HG02798 (cell line): Measurements from ENCODE around the gene WFS1.

Experiments
- ATAC-seq: cut with Tn5 transposase; IDR thresholded peaks from one replicate; pipeline ENCODE4 v1.9.1; 2021; ENCODE audit warnings: mild to moderate bottlenecking; ENCODE audit not compliant: unreplicated experiment, poor library complexity

Gene WFS1, protein sequence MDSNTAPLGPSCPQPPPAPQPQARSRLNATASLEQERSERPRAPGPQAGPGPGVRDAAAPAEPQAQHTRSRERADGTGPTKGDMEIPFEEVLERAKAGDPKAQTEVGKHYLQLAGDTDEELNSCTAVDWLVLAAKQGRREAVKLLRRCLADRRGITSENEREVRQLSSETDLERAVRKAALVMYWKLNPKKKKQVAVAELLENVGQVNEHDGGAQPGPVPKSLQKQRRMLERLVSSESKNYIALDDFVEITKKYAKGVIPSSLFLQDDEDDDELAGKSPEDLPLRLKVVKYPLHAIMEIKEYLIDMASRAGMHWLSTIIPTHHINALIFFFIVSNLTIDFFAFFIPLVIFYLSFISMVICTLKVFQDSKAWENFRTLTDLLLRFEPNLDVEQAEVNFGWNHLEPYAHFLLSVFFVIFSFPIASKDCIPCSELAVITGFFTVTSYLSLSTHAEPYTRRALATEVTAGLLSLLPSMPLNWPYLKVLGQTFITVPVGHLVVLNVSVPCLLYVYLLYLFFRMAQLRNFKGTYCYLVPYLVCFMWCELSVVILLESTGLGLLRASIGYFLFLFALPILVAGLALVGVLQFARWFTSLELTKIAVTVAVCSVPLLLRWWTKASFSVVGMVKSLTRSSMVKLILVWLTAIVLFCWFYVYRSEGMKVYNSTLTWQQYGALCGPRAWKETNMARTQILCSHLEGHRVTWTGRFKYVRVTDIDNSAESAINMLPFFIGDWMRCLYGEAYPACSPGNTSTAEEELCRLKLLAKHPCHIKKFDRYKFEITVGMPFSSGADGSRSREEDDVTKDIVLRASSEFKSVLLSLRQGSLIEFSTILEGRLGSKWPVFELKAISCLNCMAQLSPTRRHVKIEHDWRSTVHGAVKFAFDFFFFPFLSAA

DNA sequence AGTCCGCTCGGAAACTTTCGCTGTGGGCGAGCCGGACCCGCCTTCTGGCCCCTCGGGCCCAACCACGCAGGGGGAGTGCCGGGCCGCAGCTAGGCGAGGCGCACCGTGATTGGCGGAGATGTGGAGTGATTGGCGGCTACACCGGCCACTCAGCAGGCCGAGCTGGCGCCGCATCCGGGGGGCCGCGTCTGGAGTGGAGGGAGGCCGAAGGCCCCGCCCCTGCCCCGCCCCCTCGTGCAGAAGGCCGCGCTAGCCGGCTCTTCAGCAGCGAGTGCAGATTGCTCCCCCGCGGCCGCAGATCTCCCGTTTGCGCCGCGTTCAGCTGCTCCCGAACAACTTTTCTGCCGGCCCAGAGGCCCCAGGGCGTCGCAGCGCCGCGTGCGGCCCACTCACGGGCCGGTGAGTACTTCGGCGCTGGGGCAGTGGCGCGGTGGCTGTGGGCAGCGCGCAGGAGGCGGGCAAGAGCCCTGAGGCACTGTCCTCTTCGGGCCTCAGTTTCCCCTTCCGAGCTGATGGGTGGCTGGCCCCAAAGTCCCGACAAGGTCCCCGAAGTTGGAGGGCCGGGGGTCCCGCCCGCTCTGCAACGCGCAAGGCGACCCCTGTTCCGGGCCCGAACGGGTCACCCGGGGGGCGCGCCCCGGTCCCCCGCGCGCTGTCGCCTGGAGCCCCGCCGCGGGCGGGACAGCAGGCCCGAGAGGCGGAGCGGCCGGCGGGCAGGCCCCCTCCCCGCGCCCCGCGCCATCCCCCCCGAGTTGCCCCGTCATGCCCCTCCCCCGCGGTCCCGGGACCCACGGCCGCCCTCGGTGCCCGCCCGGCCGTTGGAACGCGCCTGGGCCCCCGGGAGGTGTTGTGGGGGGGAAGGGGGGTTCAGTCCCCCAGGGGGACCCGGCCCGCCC, at the start of gene WFS1:
TSS of gene WFS1 (plus strand) at position 235 of the 896 bp plus-strand sequence. CDS start 7,606 bp downstream, outside the sequence.
- peak; percentile 100 for ATAC-seq

DNA sequence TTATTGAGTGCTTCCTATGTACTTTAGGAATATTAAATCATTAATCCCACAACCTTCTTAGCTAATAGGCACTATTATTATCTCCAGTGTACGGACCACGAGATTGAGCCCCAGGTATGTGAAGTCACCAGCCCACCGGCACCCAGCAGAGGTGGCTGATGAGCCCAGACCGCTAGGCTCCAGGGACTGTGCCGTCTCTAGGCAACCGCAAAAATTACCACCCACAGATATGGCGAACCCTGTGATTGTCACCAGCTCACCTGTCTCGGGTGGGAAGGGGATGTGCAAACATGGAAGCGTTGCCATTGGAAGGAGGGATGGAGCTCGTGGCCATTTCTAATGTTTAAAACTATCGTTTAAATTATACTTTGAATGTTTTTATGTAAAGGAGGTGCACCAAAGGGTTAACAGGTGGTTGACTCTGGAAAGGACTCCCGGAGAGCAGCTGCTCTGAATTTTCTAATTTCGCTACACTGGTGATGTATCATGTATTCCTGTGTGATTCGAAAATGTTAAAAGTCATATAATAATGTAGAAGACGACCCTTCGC, 48.3 kb upstream of the WFS1 start:
- no peak for ATAC-seq

DNA sequence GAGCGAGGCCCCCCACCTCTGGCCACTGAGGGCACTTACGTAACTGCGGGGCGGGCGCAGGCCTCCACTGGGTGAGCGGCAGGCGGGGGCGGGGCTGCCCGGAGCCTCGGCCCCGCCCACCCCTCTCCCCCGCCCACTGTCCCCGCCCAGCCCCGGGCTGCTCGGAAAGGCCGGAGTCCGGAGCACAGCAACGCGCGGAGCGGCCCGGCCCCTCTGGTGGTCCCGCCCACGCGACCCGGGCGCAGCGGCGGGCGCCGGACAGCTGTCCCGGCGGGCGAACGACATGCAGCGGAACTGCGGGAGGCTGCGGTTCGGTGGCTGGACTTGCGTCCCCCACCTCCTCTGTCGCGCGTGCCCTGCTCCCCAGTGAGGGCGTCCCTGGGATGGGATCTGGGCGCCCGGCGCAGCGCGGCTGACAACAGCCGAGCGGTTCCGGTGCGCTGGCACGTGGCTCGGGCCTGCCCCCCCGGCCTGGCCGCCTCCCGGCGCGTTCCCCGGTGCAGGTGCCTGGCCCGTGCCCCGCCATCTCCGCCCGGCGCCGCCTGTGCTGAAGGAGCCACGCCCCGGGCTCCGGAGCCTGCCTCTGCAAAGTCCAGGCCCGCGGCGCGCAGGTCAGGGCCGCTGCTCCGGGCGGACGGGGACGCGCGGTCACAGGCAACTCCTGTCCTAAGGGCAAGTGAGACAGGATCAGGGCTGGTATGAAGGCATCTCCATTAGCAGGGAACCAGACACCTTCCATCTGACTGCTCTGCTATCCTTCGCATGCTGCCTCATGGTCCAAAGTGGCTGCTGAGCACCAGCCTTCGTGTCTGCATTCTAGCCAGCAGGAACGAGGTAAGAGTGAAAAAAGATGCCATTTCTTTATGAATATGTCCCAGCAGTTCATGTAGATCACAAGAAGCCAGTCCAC, 47.5 kb upstream of the WFS1 start:
- ATAC-seq, result no peak

DNA sequence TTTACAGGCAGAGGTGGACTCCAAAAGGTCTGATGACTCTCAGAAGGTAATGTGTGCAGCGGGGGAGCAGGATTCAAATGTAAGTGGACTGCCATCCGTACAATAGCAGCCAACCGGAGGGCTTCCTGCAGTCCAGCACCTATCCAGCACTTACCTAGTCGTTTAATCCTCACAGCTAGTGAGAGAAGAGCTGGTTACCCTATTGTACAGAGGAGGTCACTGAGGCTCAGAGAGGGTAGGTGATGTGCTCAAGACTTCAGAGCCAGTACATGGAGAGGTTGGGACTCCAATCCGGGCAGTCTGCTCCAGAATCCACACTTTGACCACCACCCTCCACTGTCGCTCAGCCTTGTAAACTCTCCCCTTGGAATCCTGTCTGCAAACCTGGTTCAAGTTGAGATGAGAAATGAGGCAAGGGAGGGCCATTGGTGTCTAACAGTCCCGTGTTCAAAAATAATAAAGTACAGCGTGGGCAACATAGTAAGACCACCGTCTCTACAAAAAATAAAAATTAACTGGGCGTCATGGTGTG, 46.8 kb upstream of the WFS1 start:
- ATAC-seq, result no peak

DNA sequence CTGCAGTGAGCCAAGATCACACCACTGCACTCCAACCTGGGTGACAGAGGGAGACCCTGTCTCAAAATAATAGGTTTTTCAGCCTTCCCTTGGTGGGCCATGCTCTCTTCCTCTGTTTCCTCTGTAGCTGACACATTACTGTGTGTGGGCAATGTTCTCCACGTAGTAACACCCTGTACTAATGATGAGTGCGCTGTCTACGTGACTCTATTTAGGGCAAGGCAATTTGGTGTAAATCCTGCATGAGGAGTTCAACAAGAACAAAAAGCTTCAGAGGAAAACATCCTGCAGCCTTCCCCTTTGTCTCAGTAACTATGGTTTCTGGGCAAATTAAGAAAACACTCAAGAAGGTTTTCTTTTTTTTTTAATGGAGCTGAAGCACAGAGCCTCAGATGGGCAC, 44.9 kb upstream of the WFS1 start:
- ATAC-seq, result no peak

DNA sequence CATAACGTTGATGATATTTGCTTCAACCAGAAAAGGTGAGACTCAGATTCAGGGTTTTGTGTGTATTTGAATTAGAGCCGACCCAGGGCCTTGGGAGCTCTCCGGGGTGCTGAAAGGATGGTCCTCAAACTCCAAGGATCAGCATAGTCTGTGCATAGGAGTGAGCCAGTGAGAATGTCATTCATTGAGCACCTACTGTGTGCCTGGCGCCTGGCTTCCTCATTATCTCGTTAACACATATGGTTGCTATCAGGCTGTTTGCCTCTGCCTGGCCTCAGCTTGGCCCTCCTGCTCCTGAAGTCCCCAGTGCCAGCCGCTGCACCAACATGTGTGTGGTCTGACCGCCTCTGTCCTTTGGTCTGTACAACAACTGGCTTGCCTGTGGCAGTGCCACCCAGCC, 44.2 kb upstream of the WFS1 start:
- ATAC-seq, result no peak

DNA sequence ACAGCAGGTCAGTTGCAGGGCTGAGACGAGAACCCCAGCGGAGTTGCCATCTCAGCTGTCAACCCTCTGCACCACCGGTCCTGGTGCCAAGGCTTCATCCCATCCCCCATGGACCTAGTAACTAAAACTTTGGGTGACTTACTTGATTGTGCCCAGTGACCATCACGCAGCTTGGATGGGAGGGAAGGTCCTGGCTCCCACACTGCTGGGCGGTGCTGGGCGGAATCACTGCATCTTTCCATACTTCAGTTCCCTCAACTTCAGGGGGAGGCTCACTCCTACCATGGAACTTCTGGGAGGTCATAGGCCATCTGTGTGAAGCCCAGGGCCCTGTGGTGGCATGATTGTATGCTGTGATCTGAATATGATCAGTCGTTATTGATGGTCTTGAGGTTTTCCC, 43.1 kb upstream of the WFS1 start:
- no peak for ATAC-seq

DNA sequence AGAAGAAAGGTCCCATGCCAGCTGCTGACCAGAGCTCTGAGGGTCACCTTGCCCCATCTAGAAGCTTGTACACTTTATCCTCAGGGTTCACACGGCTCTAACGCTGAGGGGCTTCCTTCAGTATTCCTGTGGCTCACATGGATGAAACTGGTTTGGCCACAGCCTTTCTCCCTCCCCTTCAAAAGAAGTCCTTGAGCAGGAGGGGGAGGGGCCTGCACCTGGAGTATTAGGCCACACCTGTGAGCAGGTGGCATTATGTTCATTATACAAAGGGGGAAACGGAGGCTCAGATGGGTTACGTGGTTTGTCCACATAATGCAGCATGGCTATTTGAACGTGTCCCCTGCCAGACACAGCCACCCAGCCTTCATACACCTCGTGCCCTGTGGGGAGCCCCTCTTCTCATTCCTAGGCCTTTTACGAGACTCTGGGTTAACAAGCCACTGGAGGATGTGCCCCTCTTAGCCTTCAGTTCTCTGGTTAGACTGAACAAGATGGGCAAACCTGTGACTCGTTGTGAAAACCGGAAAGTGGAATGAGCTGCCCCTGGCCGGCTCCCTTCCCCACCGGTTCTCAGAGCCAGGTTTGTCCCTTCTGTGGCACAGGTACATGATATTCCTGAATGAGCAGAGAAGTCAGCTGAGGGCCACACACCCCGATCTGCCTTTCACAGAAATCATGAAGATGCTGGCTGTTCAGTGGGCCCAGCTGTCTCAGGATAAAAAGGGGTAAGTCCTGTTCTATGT, 42.1 kb upstream of the WFS1 start:
- ATAC-seq, result no peak

DNA sequence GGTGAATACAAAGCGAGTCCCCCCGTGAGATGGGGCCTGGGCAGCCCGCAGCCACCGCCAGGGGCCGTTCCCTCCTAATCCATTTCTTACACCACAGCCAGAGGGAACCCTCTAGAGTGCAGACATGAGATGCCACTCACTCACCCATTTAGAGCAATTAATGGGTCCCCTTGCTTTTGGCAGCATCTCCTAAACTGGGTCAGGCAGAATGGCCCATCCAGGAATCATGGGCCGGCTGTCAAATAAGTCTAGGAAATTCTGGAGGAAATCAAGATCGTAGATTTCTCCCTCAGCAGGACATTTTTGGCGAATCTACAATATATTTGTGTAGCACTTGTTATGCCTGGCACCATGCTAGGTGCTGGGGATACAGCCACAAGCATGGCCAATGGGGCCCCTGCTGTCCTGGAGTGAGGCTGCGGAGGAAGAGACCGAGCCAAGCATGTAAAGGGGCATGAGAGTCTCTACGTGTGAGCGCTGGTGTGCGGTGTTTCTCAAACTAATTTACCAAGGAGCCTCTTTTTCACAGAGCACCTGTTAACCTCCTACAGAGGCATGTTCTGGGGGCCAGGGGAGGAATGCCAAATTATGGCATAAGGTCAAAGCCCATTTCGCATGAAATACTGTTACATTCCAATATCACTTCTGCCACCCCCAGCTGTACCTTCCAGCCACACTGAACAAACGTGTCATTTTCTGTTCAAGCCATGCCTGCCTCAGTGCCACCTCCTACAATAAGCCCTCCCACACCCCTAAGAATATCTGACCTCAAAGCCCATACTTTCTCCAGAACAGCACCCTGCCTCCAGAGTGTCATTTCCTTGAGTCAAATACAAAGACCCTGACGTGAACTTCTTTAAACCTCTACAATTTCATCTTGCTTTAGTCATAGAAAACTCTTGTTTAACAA, 41.2 kb upstream of the WFS1 start:
- ATAC-seq, result no peak

DNA sequence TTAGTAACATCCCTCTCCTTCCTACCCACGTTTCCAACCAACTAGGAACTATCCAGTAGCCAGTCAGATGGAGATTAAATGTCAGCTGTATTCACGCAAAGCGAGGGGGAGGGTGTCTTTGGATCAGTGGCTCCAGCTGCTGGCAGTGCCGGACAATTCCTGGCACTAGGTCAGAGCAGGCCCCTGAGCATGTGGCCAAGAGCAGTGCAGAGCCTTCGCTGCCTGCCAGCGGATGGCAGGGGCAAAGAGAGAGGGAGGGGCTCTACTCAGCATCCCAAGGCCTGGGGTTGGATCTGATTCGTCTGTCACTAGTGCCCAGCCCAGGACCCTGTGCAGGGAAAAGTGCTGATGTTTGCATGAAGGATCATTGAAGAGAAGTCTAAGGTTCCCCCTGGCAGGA, 40.6 kb upstream of the WFS1 start:
- no peak for ATAC-seq

DNA sequence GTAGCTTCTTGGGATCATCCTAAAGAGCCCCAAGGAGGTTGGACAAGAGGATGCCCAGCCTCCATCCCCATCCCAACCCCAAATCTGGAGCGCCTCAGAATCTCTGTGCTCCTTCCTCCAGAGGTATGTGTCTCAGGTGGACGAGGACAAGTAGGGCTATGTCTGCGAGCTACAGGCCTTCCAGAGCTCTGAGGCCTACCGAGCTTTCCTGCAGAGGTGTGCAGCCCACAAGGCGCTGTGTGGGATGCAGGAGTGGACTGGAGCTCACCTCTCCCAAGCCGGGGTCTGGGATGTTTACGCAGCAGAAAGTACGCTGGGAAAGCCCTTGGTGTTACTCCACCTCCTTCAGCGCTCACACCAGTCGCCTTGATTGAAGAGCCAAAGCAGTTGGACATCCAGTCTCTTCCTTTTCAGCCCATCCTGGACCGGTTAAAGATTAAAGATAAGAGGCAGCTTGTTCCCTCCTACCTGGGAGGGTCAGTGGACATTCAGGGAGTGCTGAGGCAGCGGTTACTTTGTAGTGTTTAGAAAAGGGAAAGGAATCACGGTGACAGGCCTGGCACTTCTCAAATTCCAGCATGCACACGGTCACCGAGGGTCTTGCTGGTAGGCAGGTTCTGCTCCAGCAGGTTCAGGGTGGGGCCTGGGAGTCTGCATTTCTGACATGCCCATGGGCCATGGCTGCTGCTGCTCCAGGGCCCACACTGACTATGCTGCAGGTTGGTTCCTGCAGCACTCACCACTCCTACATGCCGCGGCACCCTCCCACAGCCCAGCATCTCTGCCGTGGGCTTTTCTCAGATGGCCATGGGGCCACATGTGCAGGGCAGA, 39.8 kb upstream of the WFS1 start:
- ATAC-seq, result no peak

DNA sequence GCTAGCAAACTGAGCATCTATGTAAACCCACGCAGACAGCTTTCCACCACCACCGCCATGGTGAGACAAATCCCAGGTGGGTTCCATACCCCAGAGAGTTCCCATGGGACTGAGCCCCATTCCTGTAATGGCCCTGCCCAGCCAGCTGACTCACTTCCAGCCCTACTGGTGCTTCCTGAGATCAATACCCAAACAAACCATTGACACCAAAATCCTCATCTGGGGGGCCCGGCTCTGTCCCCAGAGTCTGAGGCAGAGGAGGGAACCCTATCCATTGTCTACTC, 39.2 kb upstream of the WFS1 start:
- ATAC-seq, result no peak

DNA sequence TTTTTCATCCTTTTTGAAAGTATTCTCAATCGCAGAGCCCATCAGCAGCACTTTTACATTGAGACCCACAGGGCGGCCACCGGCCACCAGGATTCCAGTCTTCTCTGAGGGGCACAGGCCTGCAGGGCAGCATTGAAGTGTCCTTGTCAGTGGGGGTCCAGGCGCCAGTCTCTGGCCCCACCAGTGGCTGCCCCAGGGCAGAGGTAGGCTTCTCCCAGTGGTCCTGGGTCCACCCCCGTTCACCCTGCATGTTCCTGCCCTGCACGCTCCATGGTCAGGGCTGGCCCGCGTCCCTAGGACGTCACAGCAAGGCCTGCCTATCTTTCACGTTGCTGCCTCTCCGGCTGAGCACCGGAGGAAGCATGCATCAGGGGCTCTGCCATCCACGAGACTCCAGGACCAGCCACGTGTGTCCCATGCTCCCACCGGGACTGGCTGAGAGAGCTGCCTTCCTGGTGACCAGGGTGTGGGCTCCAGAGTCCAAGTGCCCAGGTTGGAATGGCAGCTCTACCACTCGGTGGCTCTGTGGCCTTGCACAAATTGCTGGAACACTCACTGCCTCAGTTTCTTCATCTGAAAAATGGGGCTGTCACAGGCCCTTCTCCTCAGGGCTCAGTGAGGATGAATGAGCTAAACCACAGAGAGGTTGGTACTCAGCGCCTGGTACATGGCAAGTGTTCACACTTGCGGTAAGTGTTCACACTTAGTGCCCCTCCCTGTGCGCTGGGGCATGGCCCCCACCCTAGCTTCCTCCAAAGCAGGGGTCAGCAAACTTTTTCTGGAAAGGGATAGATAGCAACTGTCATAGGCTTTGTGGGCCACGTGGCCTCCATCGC, 38.6 kb upstream of the WFS1 start:
- ATAC-seq, result no peak

DNA sequence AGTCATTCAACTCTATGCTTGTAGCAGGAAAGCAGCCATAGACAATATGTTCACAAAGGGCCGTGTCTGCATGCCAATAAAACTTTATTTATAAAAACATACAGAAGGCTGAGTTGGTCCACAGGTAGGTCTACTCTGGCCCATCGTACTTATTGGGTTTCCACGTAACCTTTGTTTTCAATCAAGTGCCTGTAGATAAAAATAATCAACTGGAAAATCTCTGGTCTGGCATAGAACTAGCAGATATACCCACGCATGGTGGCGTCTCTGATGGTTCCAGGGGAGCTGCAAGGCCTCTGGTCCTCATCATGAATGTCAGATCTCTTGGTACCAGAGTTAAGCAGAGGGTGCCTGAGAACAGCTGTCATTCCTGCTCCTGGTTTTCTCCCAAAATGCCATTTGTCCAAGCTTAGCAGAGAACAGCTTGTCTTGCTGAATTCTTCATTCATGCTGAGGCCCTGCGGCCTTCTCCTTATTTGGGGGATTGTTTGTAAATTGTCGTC, 37.9 kb upstream of the WFS1 start:
- ATAC-seq, result no peak
